GM21390 (cell line): ENCODE data around the gene HTR5A.
"Not testable (repeated sequence)": the region's sequence is repeated elsewhere in the genome, so short reads cannot be mapped to it uniquely, and the experiment has no call there.

Experiments used
- ATAC-seq: cut with Tn5 transposase; IDR thresholded peaks from one replicate; pipeline ENCODE4 v1.9.1; 2021; ENCODE audit not compliant: unreplicated experiment

The HTR5A gene

GRCh38 chr7:155069992-155070751 lies at the start of gene HTR5A:
Gene HTR5A, plus strand, starts transcription at chr7:155070324. Its CDS starts 576 bp downstream, at chr7:155070900.
- peak; percentile 96 for ATAC-seq

DNA sequence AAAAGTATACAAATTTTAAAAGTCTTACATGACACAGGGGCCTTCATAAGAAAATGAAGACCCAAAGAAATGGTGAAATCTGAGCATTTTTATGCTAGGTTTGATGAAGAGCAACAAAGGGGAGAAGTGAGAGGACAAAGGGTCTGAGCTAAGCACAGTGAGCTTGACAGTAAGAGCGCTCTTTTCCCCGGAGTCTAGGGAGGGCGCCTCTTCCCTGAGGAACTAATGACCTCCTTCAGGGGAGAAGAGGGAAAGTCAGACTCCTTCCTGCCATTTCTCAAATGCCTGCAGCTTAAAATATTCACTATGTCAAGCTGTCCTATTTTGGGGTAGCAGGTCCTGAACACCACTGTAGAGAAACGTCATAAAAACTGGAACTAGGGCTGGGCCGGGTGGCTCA lies 49.1 kb upstream of the HTR5A start:
- no peak for ATAC-seq

- ATAC-seq = no peak
Observed at GRCh38 chr7:155021699-155022145, 48.4 kb upstream of the HTR5A start.

- ATAC-seq = no peak
Observed at GRCh38 chr7:155027879-155028278, 42.2 kb upstream of the HTR5A start.

DNA sequence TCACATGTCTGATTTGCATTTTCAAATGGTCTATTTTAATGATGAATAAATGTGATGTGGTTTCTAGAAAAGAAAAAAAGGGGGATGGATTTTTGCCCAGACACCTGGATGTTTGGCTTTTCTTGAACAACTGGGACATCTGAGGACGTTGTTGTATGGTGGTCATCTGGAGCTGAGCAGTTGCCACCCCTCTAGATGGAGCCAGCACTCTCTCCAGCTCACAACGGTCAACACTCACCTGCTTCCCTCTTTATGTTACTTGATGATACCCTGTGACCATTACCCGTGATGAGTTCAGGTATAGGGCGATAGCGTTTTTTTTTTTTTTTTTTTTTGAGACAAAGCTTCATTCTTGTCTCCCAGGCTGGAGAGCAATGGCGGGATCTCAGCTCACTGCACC lies 37.1 kb upstream of the HTR5A start:
- no peak for ATAC-seq

DNA sequence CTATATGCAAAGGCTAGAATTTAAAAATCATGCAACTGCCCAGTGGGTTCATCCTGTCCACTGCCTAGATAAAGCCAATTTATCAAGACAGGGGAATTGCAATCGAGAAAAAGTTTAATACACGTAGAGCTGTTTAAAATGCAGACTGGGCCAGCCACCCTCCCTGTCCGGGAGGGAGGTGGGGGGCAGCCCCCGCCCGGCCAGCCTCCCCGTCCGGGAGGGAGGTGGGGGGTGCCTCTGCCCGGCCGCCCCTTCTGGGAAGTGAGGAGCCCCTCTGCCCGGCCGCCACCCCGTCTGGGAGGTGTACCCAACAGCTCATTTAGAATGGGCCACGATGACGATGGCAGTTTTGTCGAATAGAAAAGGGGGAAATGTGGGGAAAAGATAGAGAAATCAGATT lies 35.6 kb upstream of the HTR5A start:
- not testable (repeated sequence) for ATAC-seq

DNA sequence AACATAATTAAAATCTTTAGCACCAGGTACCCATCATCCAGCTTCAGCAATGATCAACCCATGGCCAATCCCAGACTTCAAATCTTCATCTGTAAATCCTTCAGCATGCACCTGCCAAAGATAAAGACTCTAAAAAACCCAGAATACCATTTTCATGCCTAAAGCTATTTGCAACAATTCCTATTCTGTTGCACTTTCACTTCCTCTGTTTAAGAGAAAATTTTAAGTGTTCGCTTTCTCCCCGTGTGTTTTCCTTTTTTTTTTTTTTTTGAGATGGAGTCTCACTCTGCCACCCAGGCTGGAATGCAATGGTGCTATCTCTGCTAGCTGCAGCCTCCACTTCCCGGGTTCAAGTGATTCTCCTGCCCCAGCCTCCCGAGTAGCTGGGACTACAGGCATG lies 31.8 kb upstream of the HTR5A start:
- no peak for ATAC-seq

DNA sequence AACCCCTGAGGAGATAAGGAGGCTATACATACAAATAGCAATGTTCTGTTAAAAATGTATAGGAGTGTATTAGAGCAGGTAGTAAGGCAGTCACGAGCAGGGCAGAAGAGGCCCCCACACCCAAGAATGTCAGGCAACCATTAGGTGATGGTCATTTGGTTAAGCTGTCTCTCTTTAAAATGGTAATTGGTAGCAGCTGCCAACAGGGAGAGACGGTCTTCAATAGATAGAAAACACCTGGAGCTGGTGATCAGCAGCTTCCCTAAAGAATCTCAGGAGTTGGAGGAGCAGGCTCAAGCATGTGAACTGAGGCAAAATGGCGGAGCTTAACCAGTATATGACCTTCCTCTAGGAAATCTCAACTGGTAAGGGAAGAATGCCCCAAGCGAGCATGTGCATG lies 26.4 kb upstream of the HTR5A start:
- no peak for ATAC-seq

DNA sequence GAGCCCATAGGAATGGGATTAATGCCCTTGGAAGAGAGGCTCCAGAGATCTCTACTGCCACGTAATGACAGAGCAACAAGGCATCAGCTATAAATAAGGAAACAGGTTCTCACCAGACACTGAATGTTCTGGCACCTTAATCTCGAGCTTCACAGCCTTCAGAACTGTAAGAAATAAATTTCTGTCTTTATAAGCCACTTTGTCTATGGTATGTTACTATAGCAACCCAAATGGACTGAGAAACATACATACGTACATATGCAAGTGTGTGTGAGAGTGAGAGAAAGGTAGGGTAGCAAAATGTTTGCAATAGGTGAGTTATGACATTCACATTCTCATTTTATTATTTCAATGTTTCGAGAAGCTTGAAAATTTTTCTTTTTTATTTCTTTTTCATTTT lies 22.1 kb upstream of the HTR5A start:
- ATAC-seq = no peak

DNA sequence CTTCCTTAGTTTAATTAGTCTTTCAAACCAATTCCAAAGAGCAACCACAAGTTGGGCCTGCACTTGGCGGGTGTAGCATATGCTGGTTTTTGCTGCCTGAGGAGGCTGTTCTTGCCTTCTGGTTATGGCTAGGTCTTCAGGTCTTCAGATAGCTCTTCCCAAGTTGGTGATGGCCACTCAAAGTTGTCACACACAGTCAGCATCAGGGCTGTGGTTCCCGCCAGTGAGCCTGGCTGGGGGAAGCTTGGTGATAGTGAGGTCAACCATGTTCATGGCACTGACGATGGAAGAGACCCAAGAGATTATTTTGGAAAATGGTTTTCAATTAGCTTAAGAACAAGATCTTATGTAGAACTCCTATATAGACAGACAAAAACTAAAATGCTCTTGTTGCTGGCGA lies 18.8 kb upstream of the HTR5A start:
- no peak for ATAC-seq

GRCh38 chr7:155053002-155053401 lies 17.1 kb upstream of the HTR5A start:
- ATAC-seq = no peak

DNA sequence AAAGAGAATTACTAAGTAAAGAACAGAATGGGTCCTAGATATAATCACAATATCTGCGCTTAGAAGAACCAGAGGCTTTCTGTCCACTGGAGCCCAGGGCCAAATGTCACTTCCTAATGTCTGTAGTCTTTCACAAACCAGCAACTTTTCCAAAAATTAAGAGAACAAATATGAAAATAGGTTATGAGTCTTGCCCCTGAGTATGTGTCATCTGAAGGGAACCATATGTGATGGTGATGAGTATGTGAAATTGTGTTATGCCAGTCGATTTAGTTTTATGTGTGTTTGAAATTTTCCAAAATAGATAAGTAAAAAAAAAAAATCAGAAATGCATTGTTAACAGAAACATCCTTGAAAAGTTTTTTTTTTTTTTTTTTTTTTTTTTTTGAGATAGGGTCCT lies 15.4 kb upstream of the HTR5A start:
- no peak for ATAC-seq

GRCh38 chr7:155057076-155057475 lies 13.0 kb upstream of the HTR5A start:
- no peak for ATAC-seq

DNA sequence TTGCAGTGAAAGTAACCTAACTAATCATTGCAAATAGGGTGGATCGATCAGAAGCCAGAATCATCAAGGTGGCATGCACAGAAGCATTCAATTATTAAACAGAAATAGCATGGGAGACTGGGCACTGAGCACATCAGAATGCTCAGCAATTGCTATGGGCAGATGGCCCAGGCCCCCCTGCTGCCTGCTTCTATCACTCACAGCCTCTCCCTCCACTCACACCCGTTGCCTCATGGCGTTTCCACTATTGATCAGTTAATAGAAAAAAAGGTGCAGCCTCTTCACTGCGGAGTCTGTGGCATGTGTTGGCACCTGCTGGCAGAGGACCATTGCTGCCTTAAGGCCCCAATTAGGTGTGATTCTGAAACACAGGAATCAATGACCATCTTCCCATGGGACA lies 11.2 kb upstream of the HTR5A start:
- ATAC-seq = no peak

DNA sequence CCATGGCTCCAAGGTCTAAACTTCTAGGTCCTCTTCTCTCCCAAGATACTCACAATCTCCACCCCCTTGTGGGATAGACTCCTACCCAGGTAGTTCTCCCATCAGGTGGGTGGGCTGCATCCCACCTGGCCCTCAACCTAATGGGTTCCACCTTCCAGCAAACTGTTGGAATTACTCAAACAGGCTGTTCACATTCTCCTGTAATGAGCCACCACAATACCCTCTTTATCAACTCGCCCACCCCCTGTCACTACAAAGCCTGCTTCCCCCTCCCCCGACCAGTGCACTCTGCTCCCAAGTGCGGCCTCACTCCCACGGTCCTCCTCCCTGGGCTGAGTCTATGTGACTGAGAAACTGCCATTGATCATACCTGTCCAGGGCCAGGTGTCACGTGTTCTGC lies 10.4 kb upstream of the HTR5A start:
- no peak for ATAC-seq

DNA sequence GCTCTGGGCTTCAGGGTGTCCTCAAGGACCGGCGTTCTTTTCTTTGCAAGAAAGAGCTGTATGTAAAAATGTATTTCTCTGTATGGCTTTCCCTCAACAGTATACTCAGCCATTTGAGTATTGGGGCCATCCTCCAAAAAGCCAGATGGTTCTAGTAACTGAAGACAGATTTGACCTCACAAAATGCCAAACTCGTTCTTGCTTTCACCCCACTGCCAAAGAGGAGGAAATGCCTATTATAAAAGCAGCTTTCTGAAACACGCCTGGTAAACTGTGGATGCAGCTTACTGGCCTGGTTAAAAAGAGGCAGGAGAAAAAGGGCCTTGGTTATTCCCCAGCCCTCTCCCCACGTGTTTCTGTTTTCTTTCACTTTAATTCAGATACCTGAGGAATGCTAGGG lies 7.7 kb upstream of the HTR5A start:
- no peak for ATAC-seq

GRCh38 chr7:155064186-155064585 lies 5.9 kb upstream of the HTR5A start:
- no peak for ATAC-seq

DNA sequence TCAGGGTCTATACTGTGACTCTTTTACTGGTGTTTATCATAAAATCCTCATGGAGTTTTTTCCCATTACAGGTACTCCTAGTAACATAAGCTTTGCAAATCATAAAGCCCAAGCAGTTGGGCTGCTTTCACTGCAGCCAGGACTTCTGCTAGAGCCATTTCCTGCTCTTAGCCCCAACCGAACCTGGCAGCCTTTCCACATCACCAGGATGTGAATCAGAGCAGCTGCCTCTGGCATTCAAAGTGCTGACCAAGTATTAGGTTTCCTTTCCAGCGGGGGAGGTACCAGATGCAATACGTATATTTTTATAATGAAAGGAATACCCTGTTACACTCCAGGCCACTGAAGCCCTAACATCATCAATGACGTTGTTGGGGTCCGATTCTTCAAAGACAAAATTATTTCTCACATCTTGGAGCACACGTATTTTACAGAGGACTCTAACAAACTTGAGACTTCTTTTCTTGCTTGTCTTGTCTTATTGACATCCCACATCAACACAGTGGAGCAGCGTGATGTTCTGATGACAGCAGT lies 3.6 kb upstream of the HTR5A start:
- ATAC-seq = no peak

DNA sequence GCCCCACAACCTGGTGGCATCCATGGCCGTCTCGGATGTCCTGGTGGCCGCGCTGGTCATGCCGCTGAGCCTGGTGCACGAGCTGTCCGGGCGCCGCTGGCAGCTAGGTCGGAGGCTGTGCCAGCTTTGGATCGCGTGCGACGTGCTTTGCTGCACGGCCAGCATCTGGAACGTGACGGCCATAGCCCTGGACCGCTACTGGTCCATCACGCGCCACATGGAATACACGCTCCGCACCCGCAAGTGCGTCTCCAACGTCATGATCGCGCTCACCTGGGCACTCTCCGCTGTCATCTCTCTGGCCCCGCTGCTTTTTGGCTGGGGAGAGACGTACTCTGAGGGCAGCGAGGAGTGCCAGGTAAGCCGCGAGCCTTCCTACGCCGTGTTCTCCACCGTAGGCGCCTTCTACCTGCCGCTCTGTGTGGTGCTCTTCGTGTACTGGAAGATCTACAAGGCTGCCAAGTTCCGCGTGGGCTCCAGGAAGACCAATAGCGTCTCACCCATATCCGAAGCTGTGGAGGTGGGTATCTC lies 1.1 kb downstream of the HTR5A start:
- ATAC-seq = no peak

GRCh38 chr7:155071916-155072571 lies 1.9 kb downstream of the HTR5A start:
- no peak for ATAC-seq

DNA sequence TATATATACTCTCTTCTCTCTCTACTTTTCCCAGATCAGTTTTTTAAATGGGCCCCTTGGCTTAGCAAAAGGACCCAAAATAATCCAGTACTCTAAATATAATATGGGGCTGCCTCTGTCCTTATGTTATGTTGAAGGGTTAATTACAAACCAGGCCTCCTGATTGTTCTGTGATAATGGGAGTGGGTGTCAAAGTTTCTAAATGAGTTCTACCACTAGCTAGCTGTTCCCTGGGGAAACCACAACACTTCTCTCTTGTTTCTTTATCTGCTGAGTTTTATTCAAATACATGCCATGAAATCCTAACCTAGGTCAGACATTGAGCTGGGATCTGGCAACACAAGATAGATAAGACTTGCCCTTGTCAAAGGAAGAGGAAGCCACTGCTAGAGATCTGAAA lies 3.8 kb downstream of the HTR5A start:
- no peak for ATAC-seq

GRCh38 chr7:155084021-155084420 lies 13.9 kb downstream of the HTR5A start:
- no peak for ATAC-seq
